Measurements from ENCODE around the gene PCNX2. TPM values are rescaled to one million over a fixed set of nuclear protein-coding genes. Genes with fewer than 3 reads are reported as not detected.

Gene PCNX2
- total RNA-seq, 2 donors from 2014 or later = 24.1 to 72.1 TPM

GRCh38 chr1:233038581-233038980, 256.9 kb downstream of the PCNX2 start:
- no peak for ATAC-seq
- no peaks in the 10 kb centered on the region for H3K9me3 ChIP-seq
- no peak overlapping the region for H3K4me3 ChIP-seq
- peaks cover 12% of the 10 kb centered on the region for H3K4me1 ChIP-seq
- intact Hi-C loops (cut with DNase I) = no loop called here
- H3K36me3 ChIP-seq (replicated peaks in 1 of 2; ENCODE audit: insufficient read depth in 1 of 2, low read depth in 2 of 2) = no peaks in the 10 kb centered on the region
- DNase-seq = no peak
- no peaks in the 10 kb centered on the region for H3K27me3 ChIP-seq
- H3K27ac ChIP-seq = no peak overlapping the region
- TF ChIP-seq CTCF (IDR thresholded peaks at IDR 0.05) (no peak), POLR2A (IDR thresholded peaks at IDR 0.05) (no peak)

- H3K9me3 ChIP-seq = no peaks in the 10 kb centered on the region
- no peak overlapping the region for H3K27ac ChIP-seq
- no peak overlapping the region for H3K4me3 ChIP-seq
- DNase-seq (no peak), ATAC-seq (no peak)
- intact Hi-C loops (cut with DNase I) = no loop called here
- no peaks in the 10 kb centered on the region for H3K27me3 ChIP-seq
- H3K36me3 ChIP-seq (replicated peaks in 1 of 2; ENCODE audit: insufficient read depth in 1 of 2, low read depth in 2 of 2) = no peaks in the 10 kb centered on the region
- H3K4me1 ChIP-seq = peaks cover 12% of the 10 kb centered on the region
- TF ChIP-seq CTCF (IDR thresholded peaks at IDR 0.05) = no peak
Observed at GRCh38 chr1:233037843-233038242, 257.7 kb downstream of the PCNX2 start.

- no peak for ATAC-seq
- Histone ChIP-seq H3K27me3 (no peaks in the 10 kb centered on the region), H3K4me3 (no peak overlapping the region), H3K27ac (no peak overlapping the region), H3K36me3 (replicated peaks in 1 of 2; ENCODE audit: insufficient read depth in 1 of 2, low read depth in 2 of 2) (no peaks in the 10 kb centered on the region), H3K9me3 (no peaks in the 10 kb centered on the region), H3K4me1 (peaks cover 12% of the 10 kb centered on the region)
- intact Hi-C loops (cut with DNase I) = no loop called here
- TF ChIP-seq POLR2A (IDR thresholded peaks at IDR 0.05) (no peak), CTCF (IDR thresholded peaks at IDR 0.05) (no peak)
- DNase-seq = no peak
- 73 to 77% methylated on average over 5 of the region's 5 CpGs for WGBS, 2 donors
Observed at GRCh38 chr1:233034836-233035235, 260.7 kb downstream of the PCNX2 start.

GRCh38 chr1:233033361-233033760, 262.2 kb downstream of the PCNX2 start:
- H3K36me3 ChIP-seq (replicated peaks in 1 of 2; ENCODE audit: insufficient read depth in 1 of 2, low read depth in 2 of 2) = no peaks in the 10 kb centered on the region
- 87 to 90% methylated on average over 3 of the region's 3 CpGs for WGBS, 2 donors
- no peaks in the 10 kb centered on the region for H3K9me3 ChIP-seq
- intact Hi-C loops (cut with DNase I) = no loop called here
- no peak overlapping the region for H3K27ac ChIP-seq
- DNase-seq (no peak), ATAC-seq (no peak)
- no peaks in the 10 kb centered on the region for H3K27me3 ChIP-seq
- peaks cover 1% of the 10 kb centered on the region for H3K4me1 ChIP-seq
- H3K4me3 ChIP-seq = no peak overlapping the region
- TF ChIP-seq CTCF (IDR thresholded peaks at IDR 0.05) = no peak
- TF ChIP-seq POLR2A (IDR thresholded peaks at IDR 0.05) = no peak

GRCh38 chr1:233032916-233033315, 262.6 kb downstream of the PCNX2 start:
- no peak overlapping the region for H3K4me3 ChIP-seq
- H3K36me3 ChIP-seq (replicated peaks in 1 of 2; ENCODE audit: insufficient read depth in 1 of 2, low read depth in 2 of 2) = no peaks in the 10 kb centered on the region
- no peak overlapping the region for H3K27ac ChIP-seq
- TF ChIP-seq CTCF (IDR thresholded peaks at IDR 0.05) (no peak), POLR2A (IDR thresholded peaks at IDR 0.05) (no peak)
- DNase-seq (no peak), ATAC-seq (no peak)
- H3K27me3 ChIP-seq = no peaks in the 10 kb centered on the region
- intact Hi-C loops (cut with DNase I) = no loop called here
- WGBS, 2 donors = 51 to 57% methylated on average over 4 of the region's 4 CpGs
- no peaks in the 10 kb centered on the region for H3K4me1 ChIP-seq
- H3K9me3 ChIP-seq = no peaks in the 10 kb centered on the region

All from body of pancreas (tissue), 4 donors.